Measurements from ENCODE around the gene ZNF423. TPM values are rescaled to one million over a fixed set of nuclear protein-coding genes. Genes with fewer than 3 reads are reported as not detected.

The ZNF423 gene
- total RNA-seq, 1 experiment from 2014 or later: 0.49 TPM

DNA sequence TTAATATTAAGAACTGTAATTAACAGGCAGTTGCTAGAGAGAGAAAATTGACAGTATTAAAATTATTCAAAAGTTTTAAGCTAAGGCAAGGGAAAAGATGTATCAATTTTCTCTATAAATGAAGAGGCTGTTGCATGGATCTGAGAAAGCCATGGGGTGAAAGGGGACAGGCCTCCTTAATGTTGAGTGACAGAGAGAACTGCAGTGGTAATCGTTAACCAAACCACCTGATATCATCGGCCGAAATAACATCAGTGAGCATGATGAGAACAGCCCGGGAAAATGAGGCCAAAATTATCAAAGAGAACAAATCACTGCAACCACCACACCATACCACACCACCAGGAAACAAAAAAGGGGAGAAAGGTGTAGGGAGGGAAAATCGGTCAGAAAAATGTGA, 3.6 kb downstream of the ZNF423 start:
- TF ChIP-seq TCF7L2 (IDR thresholded peaks at IDR 0.05; ENCODE audit: low read depth, low read length) (no peak), REST (IDR thresholded peaks at IDR 0.05; ENCODE audit: insufficient read depth in 1 of 2, low read depth in 2 of 2, low read length in 1 of 2) (no peak), SIN3A (IDR thresholded peaks at IDR 0.05; ENCODE audit: borderline replicate concordance, insufficient read depth, low read depth, low read length) (no peak), CTCF (IDR thresholded peaks at IDR 0.05) (no peak), POLR2AphosphoS5 (IDR thresholded peaks at IDR 0.05; ENCODE audit: low read depth, low read length) (no peak)
- intact Hi-C loops (cut with micrococcal nuclease; ENCODE audit: unreplicated experiment) (no loop called here), in situ Hi-C loops (cut with HindIII; ENCODE audit: low pct_unique_long_range_greater_than_20kb, low sequenced_read_pairs) (no loop called here)
- DNase-seq (ENCODE audit: low read depth, low spot score): no peak
- Histone ChIP-seq H3K27ac (ENCODE audit: low read length) (no peak overlapping the region), H3K27me3 (ENCODE audit: control insufficient read depth, insufficient read depth, low read length) (peaks cover 6% of the 10 kb centered on the region), H3K4me3 (ENCODE audit: low read depth in 2 of 2, low read length in 2 of 2) (no peak overlapping the region), H3K4me1 (ENCODE audit: control insufficient read depth, insufficient read depth, low read length) (no peaks in the 10 kb centered on the region), H3K36me3 (ENCODE audit: control insufficient read depth, insufficient read depth, low read length) (no peaks in the 10 kb centered on the region), H3K9me3 (ENCODE audit: control insufficient read depth, insufficient read depth, low read depth, low read length) (no peaks in the 10 kb centered on the region)
- ChIA-PET POLR2A (no interaction called here), CTCF (no interaction called here)
- BruUV-seq (replicated peaks): no TSS peak
- ATAC-seq: no peak

DNA sequence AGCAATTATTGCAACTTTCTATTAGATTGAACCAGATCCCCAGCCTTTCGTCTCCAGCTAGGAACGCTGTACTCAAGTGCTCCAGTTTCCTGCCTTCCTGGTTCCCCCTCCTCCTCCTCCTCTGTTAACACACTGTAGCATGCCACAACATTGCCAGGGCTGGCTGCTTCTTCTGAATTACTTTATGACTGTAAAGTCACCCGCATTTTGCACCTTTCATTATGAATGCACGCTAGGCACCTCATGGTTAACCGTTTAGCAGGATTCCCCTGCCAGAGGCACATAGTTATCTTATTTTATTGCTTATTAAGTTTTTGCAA, 4.5 kb downstream of the ZNF423 start:
- intact Hi-C loops (cut with micrococcal nuclease; ENCODE audit: unreplicated experiment) (no loop called here), in situ Hi-C loops (cut with HindIII; ENCODE audit: low pct_unique_long_range_greater_than_20kb, low sequenced_read_pairs) (no loop called here)
- no TSS peak for BruUV-seq (replicated peaks)
- no peak overlapping the region for H3K27ac ChIP-seq (ENCODE audit: low read length)
- H3K4me3 ChIP-seq (ENCODE audit: low read depth in 2 of 2, low read length in 2 of 2): no peak overlapping the region
- CTCF ChIA-PET: interaction anchor here (0.6 kb wide), 1 partner anchor 69 kb away, joined by 7 read pairs; no protein-coding TSS in a partner anchor
- no peaks in the 10 kb centered on the region for H3K4me1 ChIP-seq (ENCODE audit: control insufficient read depth, insufficient read depth, low read length)
- peaks cover 6% of the 10 kb centered on the region for H3K27me3 ChIP-seq (ENCODE audit: control insufficient read depth, insufficient read depth, low read length)
- ATAC-seq (no peak), DNase-seq (ENCODE audit: low read depth, low spot score) (no peak)
- H3K9me3 ChIP-seq (ENCODE audit: control insufficient read depth, insufficient read depth, low read depth, low read length): no peaks in the 10 kb centered on the region
- no peaks in the 10 kb centered on the region for H3K36me3 ChIP-seq (ENCODE audit: control insufficient read depth, insufficient read depth, low read length)
- TF ChIP-seq POLR2AphosphoS5 (IDR thresholded peaks at IDR 0.05; ENCODE audit: low read depth, low read length) (no peak), TCF7L2 (IDR thresholded peaks at IDR 0.05; ENCODE audit: low read depth, low read length) (no peak), CTCF (IDR thresholded peaks at IDR 0.05) (no peak), REST (IDR thresholded peaks at IDR 0.05; ENCODE audit: insufficient read depth in 1 of 2, low read depth in 2 of 2, low read length in 1 of 2) (no peak), SIN3A (IDR thresholded peaks at IDR 0.05; ENCODE audit: borderline replicate concordance, insufficient read depth, low read depth, low read length) (no peak)
- POLR2A ChIA-PET: no interaction called here
